ENCODE measurements around the gene PIH1D1.

PIH1D1 gene

GRCh38 chr19:49398001-49398615, 53.5 kb downstream of the PIH1D1 start:
- FAIRE-seq (no peak), DNase-seq (ENCODE audit: insufficient read length, low spot score) (no peak)

- DNase-seq (ENCODE audit: insufficient read length, low spot score): no peak
- FAIRE-seq: no peak
These were observed 54.7 kb downstream of the PIH1D1 start for GRCh38 chr19:49396738-49397505.

Measured in HTR-8/SVneo (cell line).